NCI-H146 (cell line): ENCODE measurements around the gene TFPI2.

Experiments
- DNase-seq: peaks from one replicate; lab custom pipeline; 2025; lab: John Stamatoyannopoulos, UW

TFPI2 gene

DNA sequence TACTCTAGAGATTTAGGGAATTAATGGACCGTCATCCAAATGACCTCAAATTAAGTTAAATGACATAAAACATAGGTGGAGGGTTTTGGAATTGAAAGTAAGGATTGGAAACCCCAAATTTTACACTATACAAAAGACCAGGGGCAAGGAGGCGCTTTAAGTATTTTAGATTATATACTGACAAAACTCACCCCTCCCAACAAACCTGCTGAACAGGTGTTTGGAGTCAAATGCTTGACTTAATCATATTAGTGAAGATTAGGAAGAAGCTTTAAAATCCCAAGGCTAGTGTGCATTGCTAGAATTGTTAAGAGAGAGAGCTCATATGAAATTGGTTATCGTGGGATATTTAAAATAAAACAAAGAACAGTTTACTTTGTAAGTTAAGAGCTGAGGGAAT is 15.7 kb upstream of the TFPI2 start, which contains the start of gene GNGT1:
GNGT1 (plus strand) TSS at position 301 of the 400 bp plus-strand sequence. CDS start 180 bp downstream, outside the sequence.
- no peak for DNase-seq

GRCh38 chr7:93902777-93903423 is 12.3 kb upstream of the TFPI2 start:
- peak; percentile 31 for DNase-seq

- DNase-seq: no peak
These were observed 7.1 kb upstream of the TFPI2 start for GRCh38 chr7:93897680-93898079.

DNA sequence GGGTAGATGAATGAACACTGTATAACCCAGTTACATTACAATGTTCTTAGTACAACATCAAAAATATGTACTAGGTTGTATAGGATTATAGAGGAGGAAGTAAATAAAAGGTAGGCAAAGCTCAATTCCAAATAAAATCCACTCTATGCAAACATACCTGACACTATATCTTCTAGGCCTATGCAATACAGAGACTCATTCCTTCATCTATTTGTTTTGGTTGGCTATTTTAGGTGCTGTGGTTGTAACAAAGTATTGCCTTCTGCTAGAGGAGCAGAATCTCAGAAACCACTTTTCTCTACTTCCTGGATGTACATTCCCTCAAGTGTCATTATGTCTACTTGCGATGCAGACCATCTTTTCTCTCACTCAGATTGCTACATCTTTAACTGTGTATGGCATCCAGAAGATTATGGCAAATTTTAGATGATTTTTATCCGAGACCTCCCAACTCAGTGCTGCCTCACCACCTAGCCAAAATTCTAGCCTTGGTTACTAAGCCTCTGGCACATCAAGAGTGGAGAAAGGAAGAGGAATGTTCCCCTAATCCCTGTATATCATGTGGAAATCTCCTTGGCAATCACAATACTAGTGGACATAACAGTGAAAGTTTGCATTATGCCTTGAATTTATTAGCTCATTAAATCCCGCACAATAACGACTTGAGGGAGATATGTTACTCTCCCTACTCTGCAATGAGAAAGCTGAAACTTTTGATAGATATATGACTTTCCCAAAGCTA is 5.5 kb upstream of the TFPI2 start:
- no peak for DNase-seq

DNA sequence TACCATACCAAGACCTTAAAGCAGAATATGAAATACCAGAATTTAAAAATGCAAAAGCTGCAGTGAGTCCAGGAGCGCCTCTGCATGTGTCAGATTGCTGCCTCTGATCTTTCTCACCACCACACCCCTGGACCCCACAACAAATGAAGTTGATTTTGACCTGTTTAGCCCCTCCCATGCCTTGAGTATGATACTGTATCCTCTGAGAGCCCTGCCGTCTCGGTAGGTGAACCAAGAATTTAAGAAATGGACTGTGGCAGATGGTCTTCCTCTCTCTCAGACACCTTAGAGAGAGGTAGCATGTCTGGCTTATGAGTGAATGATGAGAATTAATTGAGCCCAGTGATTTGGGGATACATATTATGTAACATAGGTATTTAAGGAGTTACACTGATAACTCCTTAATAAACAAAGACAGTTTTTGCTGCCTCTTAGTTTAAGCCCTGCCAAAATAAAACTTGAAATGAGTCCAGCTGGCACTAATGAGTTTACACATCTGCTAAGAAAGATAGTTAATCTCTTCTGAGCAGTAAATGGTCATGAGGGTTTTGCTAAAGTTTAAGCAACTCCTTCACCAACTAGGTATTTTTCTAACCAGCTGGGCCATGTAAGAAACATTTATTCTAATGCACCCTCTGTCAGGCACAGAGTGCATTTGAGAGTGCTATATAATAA is 4.5 kb upstream of the TFPI2 start:
- no peak for DNase-seq

DNA sequence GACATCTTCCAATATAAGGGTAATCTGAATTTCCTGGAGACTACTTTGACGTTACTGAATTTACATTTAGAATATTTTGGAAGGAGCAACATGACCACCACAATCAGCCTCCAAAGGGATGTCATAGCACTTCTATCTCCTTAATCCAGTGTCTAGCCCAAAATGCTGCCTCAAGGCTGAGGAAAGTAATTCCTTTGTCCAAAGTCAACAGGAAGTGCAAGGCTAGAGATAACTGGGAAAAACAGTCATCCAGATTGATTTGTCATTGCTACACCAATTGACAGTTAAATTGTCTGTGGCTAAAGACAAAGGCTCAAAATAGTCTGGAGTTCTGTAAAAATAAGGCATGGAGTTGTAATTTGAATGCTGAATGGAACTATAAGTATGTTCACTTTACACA is 3.9 kb upstream of the TFPI2 start:
- DNase-seq: no peak

DNA sequence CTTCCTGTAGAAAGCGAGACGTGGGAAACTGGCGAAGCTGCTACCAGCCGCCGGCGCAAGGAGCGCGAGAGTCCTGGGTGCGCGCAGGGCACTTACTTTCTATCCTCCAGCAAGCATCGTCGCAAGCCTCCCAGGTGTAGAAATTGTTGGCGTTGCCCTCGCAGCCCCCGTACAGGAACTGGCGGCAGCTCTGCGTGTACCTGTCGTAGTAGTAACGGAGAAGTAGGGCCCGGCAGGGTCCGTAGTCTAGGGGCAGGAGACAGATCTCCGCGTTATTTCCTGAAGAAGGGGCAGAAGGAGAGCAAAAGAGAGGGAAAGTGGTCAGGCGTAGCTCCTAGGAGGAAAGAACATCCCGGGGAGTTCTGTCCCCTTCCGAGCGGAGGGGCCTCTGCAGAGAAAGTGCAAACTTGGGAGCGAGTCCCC is 501 bp downstream of the TFPI2 start:
- no peak for DNase-seq

DNA sequence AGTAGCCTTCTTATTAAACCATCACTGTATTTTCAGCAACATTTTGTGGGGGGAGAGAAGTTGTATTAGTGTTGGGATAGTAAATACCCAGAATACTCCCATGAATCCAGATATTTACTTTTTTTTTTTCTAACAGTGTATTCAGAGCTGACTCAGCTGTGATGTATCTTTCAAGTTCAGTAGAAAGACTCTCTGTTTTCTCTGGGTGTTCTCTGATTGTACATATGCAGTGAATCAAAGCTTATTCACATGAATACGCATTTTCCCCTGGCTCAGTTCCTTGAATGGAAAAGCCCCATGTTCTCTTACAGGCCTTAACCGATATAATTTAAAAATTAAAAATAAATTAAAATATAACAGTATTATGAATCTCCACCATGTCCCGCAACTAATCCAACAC is 1.3 kb downstream of the TFPI2 start:
- no peak for DNase-seq

DNA sequence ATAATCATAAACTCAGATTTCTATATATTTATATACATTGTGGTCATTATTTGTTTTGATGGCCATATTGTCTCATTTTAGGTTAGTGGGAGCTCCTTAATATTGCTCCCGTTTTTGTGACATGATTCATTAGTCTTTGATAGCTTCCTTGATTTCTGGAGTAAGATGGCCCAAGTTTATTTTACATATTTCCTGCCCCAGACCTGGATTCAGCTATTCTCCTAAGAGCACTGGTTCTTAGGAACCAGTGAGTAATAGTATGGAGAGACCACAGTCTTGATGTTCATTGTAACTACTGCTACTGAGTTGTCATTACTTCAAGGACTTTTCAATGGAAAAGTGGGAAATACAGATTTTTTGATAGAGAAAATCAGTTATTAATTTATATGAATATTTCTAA is 6.0 kb downstream of the TFPI2 start:
- no peak for DNase-seq

DNA sequence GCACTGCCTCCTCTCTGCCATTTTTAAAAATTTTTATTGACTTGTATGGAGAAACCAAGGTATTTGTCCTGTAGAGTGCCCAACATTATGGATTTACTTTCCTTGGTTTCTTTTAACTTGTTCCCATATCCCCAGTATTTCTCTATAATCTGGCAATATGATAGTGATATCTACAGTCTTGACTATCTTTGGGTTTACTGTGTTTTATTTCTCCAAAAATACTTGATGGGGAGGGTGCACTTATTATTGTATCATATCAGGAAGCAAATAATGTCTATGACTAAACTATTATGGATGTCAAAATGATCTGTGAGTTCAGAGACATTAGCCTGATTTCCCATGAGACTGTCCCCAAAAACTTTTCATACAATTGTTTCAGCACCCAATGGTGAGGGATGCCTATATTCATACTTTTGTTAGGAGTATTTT is 6.6 kb downstream of the TFPI2 start:
- no peak for DNase-seq

DNA sequence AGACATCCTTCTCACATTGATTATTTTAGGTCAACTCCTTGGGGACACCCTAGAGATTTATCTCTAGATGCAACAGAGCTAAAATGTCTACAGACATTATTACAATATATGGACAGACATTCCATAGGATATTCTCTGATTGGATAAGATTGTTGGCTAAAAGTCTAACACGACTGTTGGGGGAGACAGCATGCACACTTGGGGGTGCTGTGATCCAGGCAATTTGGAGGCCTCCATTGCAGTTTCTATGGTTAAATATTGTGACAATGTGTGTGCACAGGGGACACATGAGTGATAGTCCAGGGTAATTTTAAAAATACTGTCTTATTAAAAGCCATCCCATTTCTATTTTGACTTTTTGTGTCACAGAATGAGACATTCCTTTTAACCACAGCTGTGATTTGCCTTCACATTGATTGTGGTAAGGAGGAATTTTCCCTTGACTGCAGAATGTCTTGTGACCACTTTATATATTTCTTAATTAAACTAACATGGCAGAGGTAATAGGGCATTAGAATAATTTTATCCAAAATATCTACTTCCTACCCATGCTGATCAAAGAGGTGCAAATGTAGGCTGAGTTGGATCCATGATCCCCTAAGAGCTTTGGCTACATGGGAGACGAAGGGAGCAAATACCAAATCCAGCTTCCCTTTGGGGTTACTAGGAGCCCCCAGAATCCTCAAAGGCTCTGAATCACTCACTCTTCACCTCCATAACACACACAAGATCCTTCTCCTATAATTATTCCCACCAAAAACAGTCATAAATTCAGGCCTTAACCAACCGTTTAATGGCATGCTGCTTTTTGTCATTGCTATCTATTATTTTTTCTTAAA is 7.3 kb downstream of the TFPI2 start:
- no peak for DNase-seq

- DNase-seq: no peak
These were observed 8.1 kb downstream of the TFPI2 start for GRCh38 chr7:93882468-93882867.

GRCh38 chr7:93879356-93879755 is 11.2 kb downstream of the TFPI2 start:
- DNase-seq: no peak

GRCh38 chr7:93877742-93878141 is 12.8 kb downstream of the TFPI2 start:
- no peak for DNase-seq

DNA sequence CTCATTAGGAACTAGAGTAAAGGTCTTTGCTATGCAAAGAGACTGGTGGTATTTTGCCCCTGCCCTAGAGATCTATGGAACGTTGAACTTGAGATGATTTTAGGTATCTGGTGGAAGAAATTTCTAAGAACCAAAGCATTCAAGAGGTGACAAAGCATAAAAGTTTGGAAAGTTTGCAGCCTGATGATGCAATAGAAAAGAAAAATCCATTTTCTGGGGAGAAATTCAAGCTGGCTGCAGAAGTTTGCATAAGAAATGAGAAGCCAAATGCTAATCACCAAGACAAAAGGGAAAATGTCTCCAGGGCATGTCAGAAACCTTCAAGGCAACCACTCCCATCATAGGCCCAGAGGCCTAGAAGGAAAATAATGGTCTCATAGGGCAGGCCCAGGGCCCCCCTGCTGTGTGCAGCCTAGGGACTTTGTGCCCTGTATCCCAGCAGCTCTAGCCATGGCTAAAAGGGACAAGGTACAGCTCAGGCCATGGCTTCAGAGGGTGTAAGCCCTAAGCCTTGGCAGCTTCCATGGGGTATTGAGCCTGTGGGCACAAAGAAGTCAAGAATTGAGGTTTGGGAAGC is 16.5 kb downstream of the TFPI2 start:
- DNase-seq: no peak

DNA sequence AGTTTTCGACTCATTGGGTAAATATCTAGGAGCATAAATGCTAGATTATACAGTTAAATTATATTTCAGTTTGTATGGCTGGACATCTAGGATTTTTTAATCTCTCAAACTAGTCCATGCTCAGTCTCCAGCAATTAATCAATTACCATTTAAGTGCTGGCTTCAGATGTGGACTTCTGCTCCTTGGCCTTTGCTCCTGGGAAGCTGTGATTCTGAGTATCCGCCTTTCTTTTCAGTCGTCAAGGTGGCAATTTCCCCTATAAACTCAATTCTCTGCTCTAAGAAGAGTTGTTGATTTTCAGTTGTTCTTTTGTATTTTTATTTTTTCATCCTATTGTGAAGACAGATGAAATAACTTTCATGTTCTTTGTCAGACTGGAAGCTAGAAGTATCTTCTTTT is 23.7 kb downstream of the TFPI2 start:
- DNase-seq: no peak

GRCh38 chr7:93862651-93863050 is 27.9 kb downstream of the TFPI2 start:
- no peak for DNase-seq

- no peak for DNase-seq
These were observed 29.1 kb downstream of the TFPI2 start for GRCh38 chr7:93861325-93861949.

- DNase-seq: no peak
These were observed 30.3 kb downstream of the TFPI2 start for GRCh38 chr7:93860261-93860660.

DNA sequence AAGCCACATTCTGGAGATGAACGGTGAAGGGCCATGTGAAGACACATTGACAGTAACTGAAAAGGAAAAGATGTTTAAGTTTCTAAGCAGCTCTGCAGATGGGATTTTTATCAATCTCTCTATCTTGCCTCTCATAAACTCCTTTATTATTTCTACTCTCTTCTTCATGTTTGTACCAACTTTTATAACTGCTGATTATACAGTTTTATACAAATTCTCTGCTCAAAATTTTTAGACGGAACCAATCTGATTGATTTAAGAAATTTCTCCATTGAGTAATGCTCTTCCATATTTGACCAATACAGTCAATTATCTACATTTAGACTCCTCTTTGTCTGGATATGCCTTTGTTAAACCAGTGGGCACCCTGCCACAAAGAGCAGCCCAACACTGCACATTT is 31.7 kb downstream of the TFPI2 start:
- no peak for DNase-seq

DNA sequence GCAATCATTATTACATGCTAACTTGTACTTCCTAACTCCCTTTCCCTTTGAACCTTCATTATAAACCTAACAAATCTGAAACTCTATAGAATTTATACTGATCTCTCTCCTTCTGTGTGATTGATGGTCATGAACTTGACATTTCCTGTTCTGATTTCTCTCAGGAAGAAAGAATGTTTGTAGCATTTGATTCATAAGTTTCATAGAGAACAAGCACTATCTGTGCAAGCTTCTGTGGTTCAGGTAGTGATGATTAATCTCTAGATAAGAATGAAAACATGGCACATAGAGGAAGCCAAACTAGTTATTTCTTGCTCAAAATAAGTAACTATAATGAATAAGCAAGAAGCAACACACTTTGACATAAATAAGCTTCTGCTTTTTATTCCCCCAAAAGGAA is 34.2 kb downstream of the TFPI2 start:
- DNase-seq: no peak
